Activated T-cell treated with anti-CD3 and anti-CD28 coated beads for 4 hours (primary cell): ENCODE data around the gene REM2.
A peak's percentile ranks its signal among the peaks of the same experiment; 100 is the strongest.

Source experiments
- DNase-seq: peaks from one replicate; pipeline ENCODE4 v3.0.0-alpha.2; 2020

The REM2 gene

GRCh38 chr14:22875748-22876319 is 7.2 kb upstream of the REM2 start:
- no peak for DNase-seq

- DNase-seq: no peak
Measured at GRCh38 chr14:22877000-22877501, 6.0 kb upstream of the REM2 start.

- DNase-seq: no peak
Measured at GRCh38 chr14:22878271-22879246, 4.5 kb upstream of the REM2 start.

GRCh38 chr14:22882064-22882463 is 958 bp upstream of the REM2 start:
- no peak for DNase-seq

- DNase-seq: peak; percentile 58
Measured at GRCh38 chr14:22882529-22883172, 371 bp upstream of the REM2 start.

GRCh38 chr14:22884076-22884737 is 1.2 kb downstream of the REM2 start:
- DNase-seq: no peak

- no peak for DNase-seq
Measured at GRCh38 chr14:22884738-22885523, 1.9 kb downstream of the REM2 start.

GRCh38 chr14:22885975-22886374 is 3.0 kb downstream of the REM2 start:
- DNase-seq: no peak

GRCh38 chr14:22886500-22887259 is 3.7 kb downstream of the REM2 start:
- peak; percentile 51 for DNase-seq

GRCh38 chr14:22887260-22887989 is 4.4 kb downstream of the REM2 start:
- DNase-seq: no peak

- peak; percentile 63 for DNase-seq
Measured at GRCh38 chr14:22887990-22888378, 5.0 kb downstream of the REM2 start.

- no peak for DNase-seq
Measured at GRCh38 chr14:22888662-22889061, 5.6 kb downstream of the REM2 start.

- DNase-seq: no peak
Measured at GRCh38 chr14:22890416-22890815, 7.4 kb downstream of the REM2 start.

GRCh38 chr14:22892488-22892887 is 9.5 kb downstream of the REM2 start:
- no peak for DNase-seq

- no peak for DNase-seq
Measured at GRCh38 chr14:22893706-22894105, 10.7 kb downstream of the REM2 start.

- DNase-seq: no peak
Measured at GRCh38 chr14:22895402-22895801, 12.4 kb downstream of the REM2 start.

GRCh38 chr14:22896356-22896755 is 13.3 kb downstream of the REM2 start:
- no peak for DNase-seq

GRCh38 chr14:22896760-22897159 is 13.7 kb downstream of the REM2 start:
- no peak for DNase-seq

GRCh38 chr14:22897357-22897756 is 14.3 kb downstream of the REM2 start:
- DNase-seq: no peak

GRCh38 chr14:22898302-22899090 is 15.5 kb downstream of the REM2 start:
- no peak for DNase-seq
